ENCODE data around the gene TPCN2. TPM values are rescaled to one million over a fixed set of nuclear protein-coding genes. Genes with fewer than 3 reads are reported as not detected.
A peak's percentile ranks its signal among the peaks of the same experiment; 100 is the strongest.

The TPCN2 gene
- total RNA-seq, 6 donors from 2014 or later: 12.5 to 61.8 (median 18.8) TPM

GRCh38 chr11:69007975-69008381 lies 40.8 kb upstream of the TPCN2 start:
- H3K9me3 ChIP-seq: no peaks in the 10 kb centered on the region
- TF ChIP-seq EP300 (IDR thresholded peaks at IDR 0.05) (no peak), CTCF (IDR thresholded peaks at IDR 0.05) (no peak), POLR2A (IDR thresholded peaks at IDR 0.05) (no peak), POLR2AphosphoS5 (IDR thresholded peaks at IDR 0.05) (no peak)
- DNase-seq: no peak
- H3K27me3 ChIP-seq: peaks cover 0 to 9% (median 6%) of the 10 kb centered on the region in 4 donors
- WGBS, 2 donors: 56 to 60% methylated on average over 8 of the region's 8 CpGs
- ATAC-seq (ENCODE audit: low FRiP score in 2 of 2): no peak
- H3K36me3 ChIP-seq: peaks cover 0 to 9% (median 0%) of the 10 kb centered on the region in 4 donors
- H3K4me3 ChIP-seq: no peak overlapping the region
- H3K4me1 ChIP-seq: peaks cover 12 to 30% (median 20%) of the 10 kb centered on the region in 4 donors
- peak overlapping the region; percentile 55 to 83 (median 64) for H3K27ac ChIP-seq

GRCh38 chr11:69008737-69009440 lies 39.8 kb upstream of the TPCN2 start:
- DNase-seq: peak; percentile 50 to 85
- H3K4me3 ChIP-seq: no peak overlapping the region
- H3K4me1 ChIP-seq: peaks cover 16 to 39% (median 25%) of the 10 kb centered on the region in 4 donors
- H3K9me3 ChIP-seq: no peaks in the 10 kb centered on the region
- TF ChIP-seq CTCF (IDR thresholded peaks at IDR 0.05): no peak
- TF ChIP-seq POLR2A (IDR thresholded peaks at IDR 0.05): no peak
- no peak for TF ChIP-seq EP300 (IDR thresholded peaks at IDR 0.05)
- TF ChIP-seq POLR2AphosphoS5 (IDR thresholded peaks at IDR 0.05): peak in 1 of 2 donors; percentile 10
- peak; percentile 36 to 77 for ATAC-seq (ENCODE audit: low FRiP score in 2 of 2)
- 61 to 65% methylated on average over 16 to 17 of the region's 17 CpGs for WGBS, 2 donors
- H3K27ac ChIP-seq: peak overlapping the region; percentile 55 to 83 (median 64)
- peaks cover 0 to 18% (median 10%) of the 10 kb centered on the region in 4 donors for H3K27me3 ChIP-seq
- peaks cover 0 to 9% (median 0%) of the 10 kb centered on the region in 4 donors for H3K36me3 ChIP-seq

- TF ChIP-seq EP300 (IDR thresholded peaks at IDR 0.05): no peak
- no peak for TF ChIP-seq POLR2A (IDR thresholded peaks at IDR 0.05)
- TF ChIP-seq CTCF (IDR thresholded peaks at IDR 0.05): no peak
- TF ChIP-seq POLR2AphosphoS5 (IDR thresholded peaks at IDR 0.05): no peak
- 58 to 70% methylated on average over 4 to 16 of the region's 16 CpGs for WGBS, 2 donors
- DNase-seq (peak in 1 of 2 donors; percentile 49), ATAC-seq (ENCODE audit: low FRiP score in 2 of 2) (no peak)
- Histone ChIP-seq H3K9me3 (no peaks in the 10 kb centered on the region), H3K27ac (peak overlapping the region; percentile 58 to 84 (median 74)), H3K4me1 (peaks cover 19 to 46% (median 28%) of the 10 kb centered on the region in 4 donors), H3K36me3 (peaks cover 0 to 9% (median 0%) of the 10 kb centered on the region in 4 donors), H3K4me3 (no peak overlapping the region), H3K27me3 (peaks cover 0 to 20% (median 10%) of the 10 kb centered on the region in 4 donors)
Measured at GRCh38 chr11:69009441-69010211, 39.1 kb upstream of the TPCN2 start.

GRCh38 chr11:69010361-69010891 lies 38.3 kb upstream of the TPCN2 start:
- peak overlapping the region; percentile 58 to 84 (median 74) for H3K27ac ChIP-seq
- peak overlapping the region in 3 of 4 donors; percentile 28 to 49 (median 43) for H3K4me3 ChIP-seq
- 55% methylated on average over 5 of the region's 9 CpGs; no CpG with 5 or more reads in 1 of the 2 donors for WGBS, 2 donors
- H3K27me3 ChIP-seq: peaks cover 0 to 20% (median 10%) of the 10 kb centered on the region in 4 donors
- TF ChIP-seq POLR2A (IDR thresholded peaks at IDR 0.05) (no peak), EP300 (IDR thresholded peaks at IDR 0.05) (no peak), POLR2AphosphoS5 (IDR thresholded peaks at IDR 0.05) (no peak), CTCF (IDR thresholded peaks at IDR 0.05) (no peak)
- peaks cover 0 to 3% (median 0%) of the 10 kb centered on the region in 4 donors for H3K36me3 ChIP-seq
- no peaks in the 10 kb centered on the region for H3K9me3 ChIP-seq
- peaks cover 19 to 52% (median 30%) of the 10 kb centered on the region in 4 donors for H3K4me1 ChIP-seq
- DNase-seq (no peak), ATAC-seq (ENCODE audit: low FRiP score in 2 of 2) (no peak)

Measured in upper lobe of left lung (tissue), 6 donors.